NCI-H748 (cell line): ENCODE results near the gene MAB21L1.

Experiments
- DNase-seq: peaks from one replicate; lab custom pipeline; 2025; ENCODE audit not compliant: unreplicated experiment; lab: John Stamatoyannopoulos, UW

The MAB21L1 gene

DNA sequence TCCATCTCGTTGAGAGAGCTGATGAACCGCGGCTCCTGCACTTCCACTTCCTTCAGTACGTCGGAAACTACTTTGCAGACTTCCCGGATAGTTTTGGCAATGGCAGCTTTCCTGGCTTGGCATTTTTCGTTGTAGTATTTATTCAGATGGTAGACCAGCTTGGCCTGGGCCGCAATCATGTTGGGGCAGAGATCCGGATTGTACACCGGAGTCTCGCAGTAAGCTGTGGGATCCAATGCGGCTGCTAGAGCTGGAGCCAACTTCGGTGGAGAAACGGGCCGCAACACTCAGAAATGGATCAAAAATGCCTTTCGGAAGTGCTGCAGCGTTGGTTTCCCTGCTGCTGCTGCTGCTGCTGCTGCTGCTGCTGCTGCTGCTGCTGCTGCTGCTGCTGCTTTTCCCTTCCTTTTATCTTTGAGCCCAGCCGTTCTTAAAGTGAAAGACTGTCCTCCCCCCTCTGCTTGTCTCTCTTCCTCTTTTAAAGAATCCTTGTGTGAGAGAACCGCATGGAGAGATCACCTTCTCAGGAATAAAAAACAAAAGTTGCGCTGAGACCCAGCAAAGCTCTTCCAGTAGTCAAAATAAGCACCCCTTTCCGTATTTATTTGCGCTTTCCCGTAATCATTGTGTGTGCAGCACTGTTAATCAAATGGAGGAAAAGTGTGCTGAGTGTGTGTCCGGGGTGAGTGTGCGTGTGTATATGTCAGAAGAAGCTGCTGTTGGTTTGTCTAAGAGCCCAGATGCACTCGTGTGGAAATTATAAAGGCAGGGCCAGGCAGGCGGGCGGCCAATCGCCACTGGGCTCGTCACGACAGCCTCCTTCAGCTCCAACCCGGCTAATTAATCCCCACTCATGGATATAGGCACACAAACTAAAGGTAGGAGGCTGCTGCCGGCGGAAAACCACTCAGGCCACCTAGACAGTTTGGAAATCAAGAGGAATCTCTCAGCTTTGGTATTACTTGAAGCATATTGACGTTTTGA, at the start of gene MAB21L1:
Gene MAB21L1 (minus strand): TSS at position 730 of the 984 bp plus-strand sequence. CDS start 551 bp downstream, at position 179.
- peak; percentile 78 for DNase-seq

DNA sequence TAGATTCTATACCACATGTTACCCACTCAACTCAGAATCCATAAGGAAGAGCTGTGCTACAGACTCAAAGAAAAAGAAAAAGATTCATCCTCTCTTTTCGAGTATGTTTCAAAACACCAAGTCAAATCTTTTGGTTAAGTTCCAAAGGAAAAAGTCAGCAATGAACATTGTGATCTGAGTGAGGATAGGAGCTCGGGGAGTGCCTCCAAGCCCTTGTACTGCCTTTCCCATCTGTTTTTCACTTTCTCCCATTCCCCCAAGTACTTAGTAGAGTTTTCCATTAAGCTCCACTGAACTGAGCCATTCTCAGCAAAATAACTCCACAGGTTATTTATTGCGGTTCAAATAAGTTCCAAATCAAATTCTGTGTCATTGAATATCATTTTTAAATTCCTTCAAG, 47.7 kb upstream of the MAB21L1 start:
- DNase-seq: no peak

DNA sequence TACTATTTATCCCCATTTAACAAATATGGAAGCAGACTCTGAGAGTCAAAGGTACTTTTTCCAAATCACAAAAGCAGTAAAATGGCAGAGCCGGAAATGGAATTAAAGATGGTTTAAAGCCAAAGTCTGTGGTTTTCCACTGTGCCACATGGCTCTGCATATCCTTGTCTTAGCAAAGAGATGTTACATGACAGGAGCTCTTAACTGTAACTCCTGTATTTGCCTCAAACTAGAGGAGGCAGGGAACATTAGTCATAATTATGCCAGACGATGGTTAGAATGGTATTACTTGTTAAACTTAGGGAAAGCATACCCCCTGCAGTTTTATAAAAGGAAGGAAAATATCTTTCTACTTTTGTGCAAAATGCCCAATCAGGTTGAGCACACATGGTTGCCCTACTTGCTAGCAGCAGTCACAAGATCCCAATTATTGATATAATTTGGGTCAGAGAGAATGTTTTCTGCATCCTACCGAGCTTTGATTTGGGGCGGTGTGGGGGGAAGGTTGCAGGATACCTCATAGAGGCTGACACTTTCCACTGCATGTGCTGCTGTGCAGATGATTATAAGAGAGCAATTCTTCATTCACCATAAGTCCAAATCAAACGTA, 42.0 kb upstream of the MAB21L1 start:
- DNase-seq: no peak

DNA sequence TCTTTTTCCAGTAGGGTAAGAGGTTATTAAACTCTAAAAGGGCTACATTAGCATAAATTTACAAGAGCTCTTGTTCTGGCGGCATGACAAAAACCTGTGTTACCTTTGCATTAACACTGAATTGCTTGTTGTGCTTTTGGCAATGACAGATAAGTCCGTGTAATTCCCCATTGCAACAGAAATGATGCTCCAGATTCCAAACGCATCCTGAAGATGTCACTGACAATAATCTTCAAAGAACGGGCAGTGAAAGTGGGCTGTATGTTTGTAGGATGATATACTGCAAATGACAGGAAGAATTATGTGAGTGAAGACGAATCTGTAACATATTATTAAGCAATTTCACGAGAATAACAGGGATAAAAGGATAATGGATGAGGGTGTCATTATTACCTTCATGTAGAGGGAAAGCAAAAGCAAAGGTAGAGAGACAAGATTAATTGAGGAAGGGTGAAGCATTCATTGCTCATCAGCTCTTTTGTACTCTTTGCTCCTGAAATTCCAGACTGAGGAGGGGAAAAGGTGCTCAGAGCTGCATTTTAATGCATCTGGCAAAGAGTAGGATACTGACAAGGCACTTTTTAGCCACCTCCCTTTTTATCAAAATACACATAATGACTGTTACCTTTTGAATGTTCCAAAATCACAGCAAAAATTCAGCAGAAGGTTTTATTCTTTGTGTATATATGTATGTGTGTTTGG, 38.5 kb upstream of the MAB21L1 start:
- DNase-seq: peak; percentile 76

DNA sequence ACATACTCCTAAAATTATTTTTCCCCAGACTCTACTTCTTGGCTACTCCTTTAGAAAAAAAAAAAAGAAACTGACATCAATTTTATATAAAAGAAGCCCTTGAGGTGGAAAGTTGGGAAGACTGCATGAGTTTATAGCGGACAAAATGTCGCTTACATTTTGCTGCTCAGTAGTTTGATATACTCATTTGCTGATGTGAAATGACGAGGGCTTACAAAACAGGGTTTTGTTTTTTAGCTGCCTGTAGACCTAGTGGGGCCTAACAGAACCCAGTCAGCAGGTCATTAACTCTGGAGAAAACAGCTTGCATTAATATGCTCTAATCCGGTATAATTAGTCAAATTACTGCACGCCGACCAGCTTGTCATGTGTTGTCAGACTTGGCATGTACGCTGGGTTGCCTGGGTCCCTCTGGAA, 37.6 kb upstream of the MAB21L1 start:
- peak; percentile 17 for DNase-seq

DNA sequence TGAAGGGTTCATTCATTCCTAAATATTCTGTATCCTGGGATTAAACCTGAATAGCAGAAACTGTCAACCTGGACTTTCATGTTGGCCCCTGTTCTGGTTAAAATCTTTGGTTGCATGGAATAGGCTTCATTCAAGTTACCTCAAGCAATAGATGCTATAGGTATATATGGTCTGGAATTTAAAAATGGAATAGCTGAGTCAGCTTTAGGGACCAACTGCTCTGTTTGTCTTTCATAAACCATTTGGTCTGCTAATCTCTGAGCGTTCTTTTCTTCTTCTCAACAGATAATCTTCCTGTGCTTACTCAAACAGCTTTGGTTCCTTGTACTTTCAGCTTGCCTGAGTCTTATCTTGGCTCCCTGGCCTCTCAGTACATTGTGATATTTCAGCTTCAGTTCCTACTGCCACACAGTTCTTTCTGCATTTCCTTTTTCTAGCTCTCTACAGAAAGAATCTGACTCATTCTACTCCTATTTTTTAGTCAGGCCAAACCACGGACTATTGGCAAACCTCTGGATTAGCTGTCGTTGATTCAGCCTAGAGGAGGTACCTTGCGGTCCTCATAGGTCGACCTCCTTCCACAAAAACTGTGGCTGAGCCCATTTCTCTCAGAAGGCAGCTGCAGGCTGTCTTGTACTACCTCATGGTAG, 35.9 kb upstream of the MAB21L1 start:
- DNase-seq: no peak

DNA sequence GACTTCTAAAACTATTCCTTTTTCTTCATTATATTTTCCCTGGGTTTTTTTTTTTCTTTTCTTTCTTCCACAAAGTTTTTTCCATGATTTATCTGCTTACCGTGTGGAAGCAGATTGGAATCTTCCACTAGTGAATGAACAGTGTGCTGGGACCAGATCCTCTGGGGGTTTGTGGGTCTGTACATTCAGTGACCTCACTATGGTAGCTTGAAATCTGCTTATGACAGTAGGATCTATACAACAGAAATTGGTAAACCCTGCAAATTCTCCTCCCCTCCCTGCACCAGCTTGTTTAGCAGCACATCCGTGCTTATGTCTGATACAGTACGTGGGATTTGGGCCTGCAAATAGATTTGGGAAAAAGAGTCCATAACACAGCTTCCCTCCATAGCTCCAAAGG, 26.0 kb upstream of the MAB21L1 start:
- DNase-seq: no peak

DNA sequence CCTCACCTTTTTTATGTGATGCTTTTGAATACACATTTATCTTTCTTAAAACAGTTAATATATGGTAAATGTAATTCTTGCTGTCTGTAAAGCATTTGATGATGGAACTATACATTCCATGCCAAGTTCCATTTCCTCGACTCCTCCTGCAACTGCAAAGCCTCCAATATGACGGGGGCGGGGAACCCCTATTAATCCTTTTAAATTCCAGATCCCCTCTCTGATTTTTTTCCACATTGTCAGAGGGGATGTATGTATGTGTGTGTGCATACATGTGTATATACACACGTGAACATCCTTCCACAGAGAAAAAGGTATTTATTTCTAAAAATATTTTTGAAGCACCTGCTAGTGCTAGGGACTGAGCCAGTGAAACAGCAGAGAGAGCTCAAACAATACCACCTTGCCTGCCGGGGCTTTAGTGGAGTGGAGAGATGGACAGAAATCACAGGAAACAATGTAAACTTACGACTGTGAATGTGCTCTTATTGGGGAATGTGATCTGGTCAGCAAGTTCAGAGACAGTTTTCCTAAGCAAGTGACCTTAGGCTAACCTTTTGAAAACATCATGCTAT, 25.3 kb upstream of the MAB21L1 start:
- DNase-seq: no peak

DNA sequence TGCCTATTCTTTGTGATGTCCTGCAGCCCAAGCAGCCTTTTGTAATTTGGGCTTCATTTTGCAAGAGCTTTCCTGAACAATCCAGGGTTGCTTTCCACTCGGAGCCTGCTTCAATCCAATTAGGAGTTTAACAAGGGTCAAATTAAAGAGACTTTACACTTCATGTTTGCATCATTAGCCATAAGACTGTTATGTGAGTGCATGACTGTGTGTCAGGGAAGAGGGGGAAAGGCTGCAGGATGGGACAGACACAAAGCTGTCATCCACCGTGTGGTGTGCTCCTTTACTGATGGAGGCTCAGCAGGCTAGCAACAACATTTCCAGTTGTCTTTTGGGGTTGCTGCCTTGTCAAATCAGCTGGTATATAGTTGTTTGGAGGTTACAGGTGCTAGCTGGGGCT, 23.7 kb upstream of the MAB21L1 start:
- peak; percentile 94 for DNase-seq

DNA sequence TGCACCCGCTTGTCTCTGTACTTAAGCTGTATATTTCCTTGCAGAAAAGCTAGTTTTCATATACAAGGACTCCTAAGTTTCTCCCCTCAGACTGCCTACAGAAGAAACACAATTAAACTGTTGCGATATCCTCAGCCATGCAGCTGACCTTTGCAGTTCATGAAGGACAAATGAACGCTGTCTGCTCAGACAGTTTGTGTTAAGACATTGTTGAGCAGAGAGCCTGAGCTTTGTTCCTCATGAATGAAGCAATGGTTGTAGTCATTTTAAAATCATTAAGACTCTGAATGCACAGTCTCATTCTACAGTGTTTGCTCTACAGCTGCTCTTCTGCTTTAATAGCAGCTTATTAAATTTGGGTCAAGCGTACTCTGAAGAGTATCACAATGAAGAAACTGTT, 23.2 kb upstream of the MAB21L1 start:
- DNase-seq: peak; percentile 94

DNA sequence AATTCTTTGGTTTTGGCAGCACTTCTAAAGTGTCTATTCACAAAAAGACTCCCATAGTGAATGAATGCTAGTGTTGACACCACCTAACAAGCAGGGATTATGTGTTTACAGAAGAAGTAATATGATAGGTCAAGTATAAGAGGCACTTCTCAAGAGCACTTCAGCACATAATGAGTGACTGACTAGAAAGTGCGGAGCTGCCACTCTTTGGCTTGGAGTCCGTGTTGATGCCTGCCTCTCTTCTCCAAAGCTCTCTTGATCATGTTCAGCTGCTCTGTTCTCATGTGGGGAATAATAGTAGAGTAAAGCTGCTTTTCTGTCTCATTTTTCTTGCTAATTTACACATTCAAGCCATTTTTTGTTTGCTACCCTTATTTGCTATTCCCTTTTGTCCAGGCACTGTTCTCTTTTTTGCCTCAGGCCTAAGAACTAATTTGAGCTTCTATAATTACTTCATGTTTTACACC, 22.7 kb upstream of the MAB21L1 start:
- peak; percentile 98 for DNase-seq

DNA sequence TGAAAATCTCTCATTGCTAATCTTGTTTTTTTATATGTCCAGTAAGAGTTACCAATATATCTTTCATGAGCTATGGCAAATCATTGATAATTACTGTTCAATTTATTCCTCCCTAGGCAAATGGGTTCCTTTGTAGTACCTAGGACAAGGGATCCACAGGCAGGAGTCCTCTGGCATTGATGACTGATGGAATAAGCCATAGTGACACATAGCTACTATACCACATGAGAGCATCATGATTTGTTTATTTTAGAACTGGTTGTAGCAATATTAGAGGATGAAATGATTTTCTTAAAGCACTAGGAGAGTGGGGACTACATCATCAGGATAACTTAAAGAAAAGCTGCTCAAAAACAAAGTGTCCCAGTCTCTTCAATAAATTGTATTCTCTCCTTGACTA, 21.7 kb upstream of the MAB21L1 start:
- peak; percentile 47 for DNase-seq

DNA sequence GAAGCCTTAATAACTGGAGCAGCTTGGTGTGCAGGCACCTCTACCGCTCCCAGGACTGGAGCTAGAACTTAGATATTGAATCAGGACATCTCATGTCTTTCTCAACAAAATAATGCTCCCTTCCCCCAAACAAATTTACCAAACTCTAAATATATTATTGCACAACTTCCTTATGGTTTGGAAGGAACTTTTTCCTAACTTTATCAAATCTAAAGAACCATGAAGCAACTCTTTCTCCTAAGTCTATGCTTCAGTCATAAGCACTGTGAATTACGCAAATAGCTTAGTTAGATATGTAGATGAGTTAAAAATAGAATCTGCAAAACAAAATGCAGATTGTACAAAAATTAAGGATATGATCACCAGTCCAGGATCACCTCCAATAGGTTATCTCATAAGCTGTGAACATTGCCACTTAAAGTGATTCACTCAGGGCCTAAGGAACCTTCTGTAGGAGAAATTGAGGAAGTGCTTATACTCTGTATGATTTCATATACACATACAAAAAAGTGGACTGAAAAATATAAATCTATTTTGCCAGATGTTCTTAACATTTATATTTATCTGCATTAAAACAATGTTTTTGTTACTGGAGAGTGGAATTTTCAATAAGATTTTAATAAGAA, 20.4 kb upstream of the MAB21L1 start:
- DNase-seq: no peak

DNA sequence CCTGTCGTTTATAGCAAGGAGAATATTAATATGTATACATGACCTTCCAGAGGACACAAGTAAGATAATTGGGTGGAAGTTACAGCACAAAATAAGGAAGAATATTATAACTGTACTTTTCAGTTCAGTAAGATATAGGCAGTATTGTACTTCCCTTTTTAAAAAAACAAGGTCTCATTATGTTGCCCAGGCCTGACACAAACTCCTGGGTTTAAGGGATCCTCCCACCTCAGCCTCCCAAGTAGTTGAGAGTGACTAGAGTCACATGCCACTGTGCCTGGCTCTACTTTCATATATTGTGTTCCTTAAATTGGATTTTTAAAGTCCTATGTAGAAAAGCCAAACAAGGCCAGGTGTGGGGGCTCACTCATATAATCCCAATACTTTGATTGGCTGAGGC, 19.5 kb upstream of the MAB21L1 start:
- no peak for DNase-seq

DNA sequence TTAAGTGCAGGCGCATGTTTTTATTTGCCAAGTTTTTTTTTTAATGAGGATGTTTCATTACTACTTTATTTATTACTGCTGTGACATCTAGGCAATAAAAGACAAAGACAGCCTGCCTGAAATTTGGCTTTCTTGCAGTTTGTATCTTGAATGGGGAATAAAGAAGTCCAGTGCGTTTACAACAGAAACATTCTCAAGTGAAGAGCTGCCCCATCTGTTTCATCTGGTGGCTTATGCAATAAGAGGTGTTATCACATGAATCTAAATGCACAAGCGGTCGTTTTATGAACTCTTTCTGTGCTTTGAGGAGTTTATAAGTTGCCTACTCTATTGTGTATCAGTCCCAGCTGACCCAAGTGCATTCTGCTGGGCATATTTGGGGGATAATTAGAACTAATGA, 12.6 kb upstream of the MAB21L1 start:
- no peak for DNase-seq

DNA sequence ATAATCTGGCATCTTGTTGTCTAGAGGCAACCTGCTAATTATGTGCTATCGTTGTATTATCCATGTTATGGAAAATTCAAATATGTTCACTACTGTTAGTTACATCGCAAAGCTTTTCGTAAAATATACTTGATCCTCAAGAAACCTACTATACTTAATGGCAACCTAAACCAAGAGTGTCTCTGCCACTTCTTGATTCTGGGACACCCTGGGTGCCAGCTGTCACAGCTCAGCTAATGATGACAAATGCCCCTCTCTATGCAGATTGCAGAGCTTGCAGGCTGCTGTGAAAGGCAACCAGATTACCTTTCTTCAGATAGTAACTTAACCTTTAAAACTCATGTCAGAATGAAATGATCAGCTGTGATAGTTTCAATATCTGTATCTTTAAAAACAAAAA, 8.9 kb upstream of the MAB21L1 start:
- peak; percentile 7 for DNase-seq

DNA sequence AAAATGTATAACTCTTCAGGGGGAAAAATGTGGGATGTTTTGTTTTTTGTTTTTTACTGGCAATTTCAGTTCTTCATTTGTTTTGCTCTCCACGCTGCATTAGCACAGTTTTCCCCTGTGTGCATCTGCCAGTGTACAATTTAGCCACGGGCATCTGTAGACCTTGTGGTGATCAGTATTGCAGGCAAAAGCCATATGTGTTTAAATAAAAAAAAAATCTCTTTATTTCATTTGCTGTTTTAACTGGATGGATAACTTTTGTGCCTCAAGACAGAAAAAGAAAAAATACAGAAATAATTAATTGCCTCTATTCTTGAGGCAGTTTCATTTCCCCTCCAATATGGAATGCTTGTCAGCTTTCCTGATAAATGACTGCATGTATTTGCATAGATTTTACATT, 7.9 kb upstream of the MAB21L1 start:
- no peak for DNase-seq

DNA sequence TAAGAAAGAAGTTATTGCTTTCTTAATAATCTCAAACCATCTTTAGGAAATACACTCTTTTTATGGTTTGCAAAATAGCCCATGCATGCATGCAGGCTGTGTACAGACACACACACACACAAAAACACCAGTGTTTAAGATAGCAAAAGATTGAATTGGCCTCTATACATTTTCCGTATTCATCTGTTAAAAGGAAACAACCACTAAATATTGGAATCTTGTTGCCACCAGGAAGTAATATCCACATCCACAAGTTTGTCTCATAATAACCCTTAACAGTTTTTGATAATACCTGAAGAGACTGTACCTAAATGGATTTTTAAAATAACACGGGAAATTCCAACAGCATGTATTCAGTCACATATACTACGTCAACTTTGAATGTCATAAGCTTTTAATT, 7.3 kb upstream of the MAB21L1 start:
- no peak for DNase-seq

DNA sequence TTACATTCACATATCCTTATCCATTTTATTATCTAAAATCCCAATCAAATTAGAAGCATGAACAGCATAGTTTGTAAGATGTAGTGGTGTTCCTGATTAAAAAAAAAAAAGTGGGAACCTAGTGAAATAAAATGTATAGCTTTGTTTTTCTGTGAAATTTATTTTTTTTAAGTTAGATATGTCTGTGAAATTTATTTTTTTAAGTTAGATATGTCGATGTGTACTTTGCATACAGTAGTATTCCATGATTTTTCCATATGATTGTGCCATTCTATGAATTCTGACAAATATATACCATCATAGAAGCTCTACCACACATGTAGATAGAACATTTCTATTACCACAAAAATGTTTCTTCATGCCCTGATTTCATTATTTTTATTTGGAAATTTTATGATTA, 6.0 kb upstream of the MAB21L1 start:
- DNase-seq: no peak

DNA sequence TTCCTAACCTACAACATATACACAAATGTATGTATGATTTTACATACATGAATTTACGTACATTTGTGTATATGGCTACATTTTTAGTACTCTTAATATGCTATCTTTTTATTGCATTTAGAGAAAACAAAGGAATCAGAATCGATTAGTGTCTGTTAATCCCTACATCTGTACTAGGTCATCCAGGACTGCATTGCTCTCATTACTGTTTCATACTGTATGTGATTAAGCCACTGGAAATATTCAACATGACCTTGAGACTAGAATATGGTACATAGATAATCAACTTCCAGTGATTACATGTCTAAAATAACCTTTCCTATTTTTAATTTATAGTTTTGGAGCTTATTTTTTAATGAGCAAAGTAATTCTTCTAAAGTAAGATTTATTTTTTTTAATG, 5.3 kb upstream of the MAB21L1 start:
- DNase-seq: no peak
